ENCODE results near the gene MLYCD.

Gene MLYCD

GRCh38 chr16:83923581-83924365 is 24.9 kb downstream of the MLYCD start:
- DNase-seq (ENCODE audit: low read depth, low spot score), result no peak

GRCh38 chr16:83924686-83925085 is 25.8 kb downstream of the MLYCD start:
- H3K4me3 ChIP-seq (ENCODE audit: low read length), result no peak overlapping the region
- DNase-seq (ENCODE audit: low read depth, low spot score), result no peak

More at GRCh38 chr16:83923581-83924365, 24.9 kb downstream of the MLYCD start:
- H3K4me3 ChIP-seq (ENCODE audit: low read length), result no peak overlapping the region

- DNase-seq (ENCODE audit: low read depth, low spot score), result no peak
- H3K4me3 ChIP-seq (ENCODE audit: low read length), result no peak overlapping the region
Observed at GRCh38 chr16:83925095-83925905, 26.4 kb downstream of the MLYCD start.

DNA sequence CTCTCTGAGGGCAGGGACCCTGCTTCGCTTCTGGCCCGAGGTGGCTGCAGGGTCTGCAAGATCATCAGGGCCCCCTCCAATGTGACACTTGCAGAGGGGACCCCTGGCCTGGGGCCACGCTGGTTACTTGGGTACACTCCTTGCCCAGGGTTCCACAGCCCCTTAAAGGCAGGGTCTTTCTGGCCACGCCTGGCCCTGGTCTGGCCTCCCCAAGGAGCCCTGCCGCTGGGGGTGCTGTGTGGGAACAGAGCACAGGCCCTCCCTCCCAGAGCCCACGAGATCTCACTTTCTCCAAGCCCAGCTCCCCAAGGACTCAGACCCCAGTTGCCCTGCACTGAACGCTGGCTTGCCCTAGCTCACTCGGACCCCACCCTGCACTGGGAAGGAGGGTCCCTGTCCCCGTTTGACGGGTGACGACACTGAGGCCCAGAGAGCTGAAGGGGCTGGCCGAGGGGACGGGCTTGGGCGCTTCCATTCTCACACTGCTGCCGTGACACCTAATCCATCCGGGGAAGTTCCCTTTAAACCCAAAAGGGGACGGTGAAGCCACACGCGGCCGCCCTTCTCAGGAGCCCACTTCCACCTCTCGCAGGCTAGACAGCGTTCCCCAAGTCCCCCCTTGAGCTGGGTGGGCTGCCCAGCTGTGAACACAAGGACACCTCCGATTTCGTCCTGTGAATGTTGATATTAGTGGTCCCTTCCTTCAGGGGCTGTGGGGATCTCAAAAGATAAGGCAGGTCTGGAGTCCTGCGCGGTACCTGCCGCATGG is 27.2 kb downstream of the MLYCD start:
- no peak for DNase-seq (ENCODE audit: low read depth, low spot score)
- no peak overlapping the region for H3K4me3 ChIP-seq (ENCODE audit: low read length)

DNA sequence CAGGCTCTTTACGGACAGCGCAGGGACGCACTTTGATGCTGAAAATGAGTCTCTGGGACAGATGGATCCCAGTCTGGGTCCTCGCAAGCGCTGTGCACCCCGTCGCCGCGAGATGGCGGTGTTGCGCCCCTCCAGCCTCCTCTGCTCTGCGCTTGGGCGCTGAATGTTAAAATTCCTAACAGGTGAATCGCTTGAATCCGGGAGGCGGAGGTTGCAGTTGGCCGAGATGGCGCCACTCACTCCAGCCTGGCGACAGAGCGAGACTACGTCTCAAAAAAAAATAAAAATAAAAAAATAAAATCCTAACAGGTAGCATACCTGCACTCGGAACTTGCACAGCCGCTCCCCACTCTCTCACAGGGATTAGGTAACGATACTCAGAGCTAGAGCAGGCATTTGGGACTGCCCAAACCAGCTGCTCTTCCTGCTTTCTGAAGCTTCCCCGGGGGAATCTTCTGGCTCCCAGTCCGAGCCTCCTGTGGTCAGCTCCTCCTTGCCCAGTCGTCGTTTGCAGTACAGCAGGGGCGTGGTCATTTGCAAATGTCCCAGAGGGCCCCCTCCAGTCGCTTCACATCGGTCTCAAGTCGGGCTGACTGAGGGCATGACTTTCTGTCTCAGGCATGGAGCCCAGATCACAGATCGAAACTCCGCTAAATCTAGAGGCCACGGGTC is 27.9 kb downstream of the MLYCD start:
- peak; percentile 8 for DNase-seq (ENCODE audit: low read depth, low spot score)
- H3K4me3 ChIP-seq (ENCODE audit: low read length), result no peak overlapping the region

GRCh38 chr16:83928341-83929055 is 29.6 kb downstream of the MLYCD start:
- no peak overlapping the region for H3K4me3 ChIP-seq (ENCODE audit: low read length)
- DNase-seq (ENCODE audit: low read depth, low spot score), result no peak

- no peak for DNase-seq (ENCODE audit: low read depth, low spot score)
- H3K4me3 ChIP-seq (ENCODE audit: low read length), result no peak overlapping the region
Observed at GRCh38 chr16:83929811-83930555, 31.1 kb downstream of the MLYCD start.

DNA sequence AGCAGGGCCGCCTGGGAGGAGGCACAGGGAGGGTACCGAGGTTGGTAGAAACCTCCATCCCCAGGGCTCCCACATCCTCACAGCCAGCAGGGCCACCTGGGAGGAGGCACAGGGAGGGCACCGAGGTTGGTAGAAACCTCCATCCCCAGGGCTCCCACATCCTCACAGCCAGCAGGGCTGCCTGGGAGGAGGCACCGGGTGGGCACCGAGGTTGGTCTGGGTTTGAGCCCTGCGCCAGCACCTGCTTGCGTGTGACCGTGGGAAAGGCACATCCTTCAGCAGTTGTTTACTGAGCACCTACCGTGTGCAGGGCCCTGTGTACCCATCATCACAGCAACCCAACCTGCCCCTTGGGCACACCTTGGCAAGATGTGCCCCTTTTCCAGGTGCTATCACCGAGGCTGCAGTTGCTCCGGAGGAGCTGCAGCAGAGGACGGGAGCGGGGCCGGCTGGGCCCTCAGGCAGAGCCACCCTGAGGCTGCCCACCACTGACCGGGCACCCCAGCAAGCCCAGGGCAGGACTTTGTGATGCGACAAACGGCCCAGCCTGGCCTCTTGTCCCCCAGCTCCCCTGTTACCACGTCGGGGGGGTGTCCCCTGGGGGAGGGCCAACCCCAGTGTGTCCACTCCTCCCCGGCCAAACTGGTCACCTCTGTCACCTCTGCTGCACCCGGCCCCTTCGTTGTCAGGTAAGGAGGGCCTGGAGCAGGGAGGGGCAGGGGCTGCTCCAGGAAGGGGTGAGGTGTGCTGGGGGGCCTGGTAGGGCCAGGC is 32.0 kb downstream of the MLYCD start:
- no peak for DNase-seq (ENCODE audit: low read depth, low spot score)
- no peak overlapping the region for H3K4me3 ChIP-seq (ENCODE audit: low read length)

- no peak for DNase-seq (ENCODE audit: low read depth, low spot score)
Observed at GRCh38 chr16:83931556-83931955, 32.6 kb downstream of the MLYCD start.

GRCh38 chr16:83932304-83932703 is 33.4 kb downstream of the MLYCD start:
- DNase-seq (ENCODE audit: low read depth, low spot score), result no peak

More at GRCh38 chr16:83931556-83931955, 32.6 kb downstream of the MLYCD start:
- H3K4me3 ChIP-seq (ENCODE audit: low read length), result no peak overlapping the region

GRCh38 chr16:83932955-83933673 is 34.2 kb downstream of the MLYCD start:
- no peak for DNase-seq (ENCODE audit: low read depth, low spot score)
- no peak overlapping the region for H3K4me3 ChIP-seq (ENCODE audit: low read length)

More at GRCh38 chr16:83932304-83932703, 33.4 kb downstream of the MLYCD start:
- H3K4me3 ChIP-seq (ENCODE audit: low read length), result no peak overlapping the region

DNA sequence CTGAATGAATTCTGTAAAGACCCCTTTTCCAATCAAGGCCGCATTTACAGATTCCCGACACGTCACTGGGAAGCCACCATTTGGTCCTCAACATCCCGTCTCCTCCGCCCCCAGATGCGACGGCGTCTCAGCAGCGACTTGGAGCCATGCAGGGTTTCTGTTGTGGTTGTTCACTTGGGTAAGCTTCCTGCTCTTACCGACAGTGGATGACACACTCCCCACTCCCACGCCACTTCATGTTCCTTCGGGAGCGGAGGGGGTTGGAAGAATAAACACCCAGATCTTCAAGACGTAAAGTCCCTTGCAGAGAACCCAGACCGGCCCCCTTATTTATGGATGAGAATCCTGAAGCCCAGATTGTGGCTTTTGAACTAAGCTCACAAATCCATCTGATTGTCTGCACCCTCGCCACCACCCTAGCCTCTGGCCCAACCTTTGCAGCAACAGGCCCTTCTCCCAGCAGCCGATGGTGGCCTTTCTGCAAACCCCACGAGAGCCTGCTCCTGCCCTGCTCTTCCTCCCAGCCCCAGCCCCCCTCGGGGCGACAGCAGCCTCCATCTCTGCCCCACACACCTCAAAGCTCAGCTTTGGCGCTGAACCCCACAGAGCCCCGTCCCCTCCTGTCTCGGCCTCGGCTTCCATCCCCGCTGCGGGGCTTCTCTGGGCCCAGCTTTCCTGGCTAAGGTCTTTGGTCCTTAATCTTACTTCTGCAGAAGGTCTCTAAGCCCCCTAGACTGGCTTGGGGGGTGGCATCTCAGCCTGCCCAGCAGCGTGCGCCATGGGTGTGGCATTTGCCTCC is 35.2 kb downstream of the MLYCD start:
- H3K4me3 ChIP-seq (ENCODE audit: low read length), result no peak overlapping the region
- no peak for DNase-seq (ENCODE audit: low read depth, low spot score)

GRCh38 chr16:83934684-83934977 is 35.7 kb downstream of the MLYCD start:
- no peak for DNase-seq (ENCODE audit: low read depth, low spot score)

GRCh38 chr16:83935005-83935857 is 36.3 kb downstream of the MLYCD start:
- no peak overlapping the region for H3K4me3 ChIP-seq (ENCODE audit: low read length)
- no peak for DNase-seq (ENCODE audit: low read depth, low spot score)

More at GRCh38 chr16:83934684-83934977, 35.7 kb downstream of the MLYCD start:
- H3K4me3 ChIP-seq (ENCODE audit: low read length), result no peak overlapping the region

DNA sequence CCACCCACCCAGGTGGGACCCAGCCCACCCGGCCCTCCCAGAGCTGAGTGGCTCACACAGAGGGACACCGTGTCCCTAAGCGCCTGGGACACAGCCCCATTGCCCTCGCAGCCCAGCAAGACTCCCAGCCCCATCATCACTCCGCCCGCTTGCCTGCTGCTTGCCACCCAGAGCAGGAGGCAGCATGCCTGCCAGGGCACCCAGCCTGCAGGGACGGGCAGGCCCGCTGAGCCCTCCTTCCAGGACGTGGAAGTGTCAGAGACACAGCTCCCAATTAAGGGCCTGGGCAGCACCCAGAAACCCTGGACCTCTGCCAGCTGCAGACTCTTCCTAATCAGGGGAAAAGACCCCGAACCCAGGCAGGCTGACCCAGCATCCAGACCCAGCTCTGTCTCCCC is 36.9 kb downstream of the MLYCD start:
- no peak for DNase-seq (ENCODE audit: low read depth, low spot score)

More for the DNA sequence above, 36.9 kb downstream of the MLYCD start:
- H3K4me3 ChIP-seq (ENCODE audit: low read length), result no peak overlapping the region

Data from Jurkat, Clone E6-1 (cell line).